HFF-Myc (cell line): ENCODE measurements around the gene TPST2.

Source experiments
- DNase-seq: peaks from one replicate; pipeline ENCODE4 v3.0.0-alpha.2; 2011; ENCODE audit warnings: low read depth; ENCODE audit errors: extremely low read depth
- H3K4me3 ChIP-seq: replicated peaks from 2 replicates; pipeline ENCODE4 v1.5.1; 2011; ENCODE audit warnings: low read depth, mild to moderate bottlenecking, control low read depth, low read length
- TF ChIP-seq, protein P1 (sequence below): IDR thresholded peaks from 2 replicates; pipeline ENCODE4 v1.5.1; 2012; ENCODE audit warnings: mild to moderate bottlenecking, low read depth, low read length, control low read depth; ENCODE audit errors: missing control alignments

Gene TPST2

DNA sequence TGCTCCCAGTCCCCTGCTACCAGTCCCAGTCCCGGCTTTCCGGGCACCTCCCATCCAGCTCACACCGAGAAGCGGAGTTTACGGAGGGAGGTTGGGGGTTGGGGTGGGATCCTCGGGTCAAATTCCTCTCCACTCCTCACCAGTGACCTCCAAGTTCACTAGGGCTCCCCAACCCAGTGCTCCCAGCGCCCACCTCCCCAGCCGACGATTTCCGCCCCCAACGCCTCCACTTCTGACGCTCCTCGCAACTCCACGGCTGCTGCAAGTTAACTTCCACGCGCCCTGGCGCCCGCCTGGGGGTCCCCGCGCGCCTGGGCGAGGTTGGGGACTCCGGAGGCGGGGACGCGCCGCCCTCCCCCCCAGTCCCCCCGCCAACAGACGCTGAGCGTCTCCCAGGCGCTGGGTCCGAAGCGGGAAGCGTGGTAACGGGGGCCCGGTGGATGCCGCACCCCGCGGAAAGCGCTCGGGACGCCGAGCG, 526 bp downstream of the TPST2 start:
- DNase-seq = no peak
- TF ChIP-seq, protein P1, sequence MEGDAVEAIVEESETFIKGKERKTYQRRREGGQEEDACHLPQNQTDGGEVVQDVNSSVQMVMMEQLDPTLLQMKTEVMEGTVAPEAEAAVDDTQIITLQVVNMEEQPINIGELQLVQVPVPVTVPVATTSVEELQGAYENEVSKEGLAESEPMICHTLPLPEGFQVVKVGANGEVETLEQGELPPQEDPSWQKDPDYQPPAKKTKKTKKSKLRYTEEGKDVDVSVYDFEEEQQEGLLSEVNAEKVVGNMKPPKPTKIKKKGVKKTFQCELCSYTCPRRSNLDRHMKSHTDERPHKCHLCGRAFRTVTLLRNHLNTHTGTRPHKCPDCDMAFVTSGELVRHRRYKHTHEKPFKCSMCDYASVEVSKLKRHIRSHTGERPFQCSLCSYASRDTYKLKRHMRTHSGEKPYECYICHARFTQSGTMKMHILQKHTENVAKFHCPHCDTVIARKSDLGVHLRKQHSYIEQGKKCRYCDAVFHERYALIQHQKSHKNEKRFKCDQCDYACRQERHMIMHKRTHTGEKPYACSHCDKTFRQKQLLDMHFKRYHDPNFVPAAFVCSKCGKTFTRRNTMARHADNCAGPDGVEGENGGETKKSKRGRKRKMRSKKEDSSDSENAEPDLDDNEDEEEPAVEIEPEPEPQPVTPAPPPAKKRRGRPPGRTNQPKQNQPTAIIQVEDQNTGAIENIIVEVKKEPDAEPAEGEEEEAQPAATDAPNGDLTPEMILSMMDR = no peak
- peak overlapping the region; percentile 77 for H3K4me3 ChIP-seq

DNA sequence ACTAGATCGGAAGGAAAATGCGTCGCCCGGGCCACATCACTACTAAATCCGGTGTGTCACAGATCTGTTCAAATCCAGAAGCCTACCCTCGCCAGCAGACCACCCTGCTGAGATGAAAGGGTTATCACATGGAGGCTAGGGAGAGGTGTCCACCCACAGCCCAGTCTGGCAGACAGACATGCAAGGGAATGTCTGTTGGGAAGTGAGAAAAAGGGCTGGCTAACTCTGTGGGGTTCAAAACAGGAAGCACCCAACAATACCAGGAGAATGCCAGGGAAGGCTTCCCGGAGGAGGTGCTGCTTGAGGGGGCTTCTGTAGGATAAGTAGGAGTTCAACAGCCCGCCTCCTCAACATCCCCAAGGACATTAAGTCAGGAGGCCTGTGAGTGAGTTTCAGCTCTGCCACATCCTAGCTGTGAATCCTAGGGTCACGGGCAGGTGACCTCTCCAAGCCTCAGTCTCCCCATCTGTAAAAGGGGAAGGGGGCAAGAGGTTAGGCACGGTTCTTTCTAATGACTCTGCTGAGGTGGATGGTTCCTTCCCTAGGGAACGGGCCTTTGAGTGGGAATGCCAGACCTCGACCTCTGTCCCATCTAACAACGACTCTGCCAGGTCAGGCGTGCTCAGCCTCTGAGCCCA, 1.1 kb downstream of the TPST2 start:
- no peak for DNase-seq
- TF ChIP-seq, protein P1 = no peak
- peak overlapping the region; percentile 77 for H3K4me3 ChIP-seq

DNA sequence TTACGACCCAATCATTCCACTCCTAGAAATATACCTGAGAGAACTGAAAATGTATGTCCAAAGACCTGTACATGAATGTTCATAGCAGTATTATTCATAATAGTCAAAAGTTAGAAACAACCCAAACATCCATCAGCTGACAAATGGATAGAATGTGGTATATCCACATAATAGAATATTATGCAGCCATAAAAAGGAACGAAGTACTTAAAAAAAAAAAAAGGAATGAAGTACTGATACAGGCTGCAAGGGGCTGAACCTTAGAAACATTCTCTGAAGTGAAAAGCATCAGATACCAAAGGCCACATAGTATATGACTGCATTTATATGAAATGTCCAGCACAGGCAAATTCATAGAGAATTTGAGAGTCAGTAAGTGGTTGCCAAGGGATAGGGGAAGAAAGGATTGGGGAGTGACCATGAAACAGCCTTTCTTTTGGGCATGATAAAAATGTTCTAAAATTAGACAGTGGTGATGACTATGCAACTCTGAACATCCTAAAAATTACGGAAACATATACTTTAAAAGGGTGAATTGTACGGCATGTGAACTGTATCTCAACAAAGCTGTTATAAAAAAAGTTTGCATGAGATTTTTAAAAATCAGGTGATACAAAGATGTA, 1.8 kb downstream of the TPST2 start:
- no peak for DNase-seq
- TF ChIP-seq, protein P1 = no peak
- H3K4me3 ChIP-seq = no peak overlapping the region

DNA sequence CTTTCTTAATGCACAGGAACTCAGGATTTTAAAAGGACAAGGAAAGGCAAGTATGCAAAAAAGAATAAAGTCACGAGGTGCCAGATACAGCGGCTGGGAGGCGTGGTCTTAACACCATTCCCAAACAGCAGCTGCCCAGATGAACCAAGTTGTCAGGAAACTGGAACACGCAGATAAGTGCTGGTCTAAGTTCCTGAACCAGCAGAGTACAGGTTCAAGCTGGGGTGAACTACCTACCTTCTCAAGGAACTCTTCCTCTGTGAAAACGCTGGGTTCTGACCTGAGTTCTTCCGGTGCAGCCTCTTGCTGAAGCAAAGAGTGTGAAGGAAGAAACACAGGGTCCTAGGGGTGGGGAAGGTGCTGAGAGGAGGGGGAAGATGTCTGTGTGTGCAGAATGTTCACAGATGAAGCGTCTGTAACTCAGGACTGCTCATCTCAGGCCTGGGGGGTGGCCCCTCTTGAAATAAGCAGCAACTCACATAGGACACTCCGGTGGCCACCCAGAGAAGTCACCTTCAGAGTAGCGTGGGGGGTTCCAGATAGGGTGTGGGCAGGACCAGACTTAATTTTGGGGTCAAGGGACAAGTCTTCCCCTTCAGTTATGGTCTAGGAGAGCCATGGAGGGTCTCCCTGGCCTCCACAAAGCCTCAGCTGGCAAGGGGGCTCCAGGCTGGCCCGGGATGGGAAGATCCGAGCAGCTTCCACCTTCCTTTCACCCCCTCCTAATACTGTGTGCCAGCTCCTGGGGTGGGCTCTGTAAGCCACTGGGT, 3.2 kb downstream of the TPST2 start:
- no peak for DNase-seq
- no peak overlapping the region for H3K4me3 ChIP-seq
- TF ChIP-seq, protein P1 = no peak

- H3K4me3 ChIP-seq = no peak overlapping the region
- TF ChIP-seq, protein P1 = no peak
- no peak for DNase-seq
These were observed 4.7 kb downstream of the TPST2 start for GRCh38 chr22:26585104-26585790.

DNA sequence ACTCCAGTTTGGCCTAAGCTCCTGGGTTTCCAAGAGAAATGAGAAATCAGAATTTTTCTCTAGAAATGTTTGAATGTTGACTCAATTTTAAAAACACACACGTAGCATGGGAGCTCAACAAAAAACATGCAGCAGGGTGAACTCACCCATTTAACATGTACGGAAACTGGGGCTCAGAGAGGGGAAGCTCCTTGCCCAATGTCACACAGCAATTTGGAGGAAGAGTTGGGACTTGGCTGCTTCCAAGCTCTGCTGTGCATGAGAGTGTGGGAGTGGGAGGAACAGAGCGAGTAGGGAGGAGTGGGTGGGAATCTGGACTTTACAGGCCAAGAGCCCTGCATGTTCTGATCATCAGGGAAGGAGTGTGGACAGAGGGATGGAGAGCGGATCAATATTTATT, 5.9 kb downstream of the TPST2 start:
- H3K4me3 ChIP-seq = no peak overlapping the region
- TF ChIP-seq, protein P1 = no peak
- DNase-seq = no peak
